ENCODE data around the gene VDR.

VDR gene

DNA sequence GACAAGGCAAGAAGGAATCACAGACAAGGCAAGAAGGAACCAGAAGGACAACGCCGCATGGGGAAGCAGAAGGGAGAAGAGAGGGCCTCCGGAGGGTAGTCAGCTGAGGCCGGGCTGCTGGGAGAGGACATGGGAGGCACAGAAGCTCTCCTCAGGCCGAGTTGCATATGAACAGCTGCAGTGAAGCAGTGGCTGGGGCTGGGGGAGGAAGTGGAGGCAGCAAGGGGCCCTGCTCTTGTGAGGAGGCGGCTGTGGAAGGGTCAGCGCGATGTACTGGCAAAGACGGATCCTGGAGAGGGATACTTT, 36.6 kb upstream of the VDR start:
- no peak for FAIRE-seq
- TF ChIP-seq POLR2A (IDR thresholded peaks at IDR 0.05; ENCODE audit: low read depth, low read length), result no peak
- no peak for DNase-seq (ENCODE audit: insufficient read length, low spot score)

DNA sequence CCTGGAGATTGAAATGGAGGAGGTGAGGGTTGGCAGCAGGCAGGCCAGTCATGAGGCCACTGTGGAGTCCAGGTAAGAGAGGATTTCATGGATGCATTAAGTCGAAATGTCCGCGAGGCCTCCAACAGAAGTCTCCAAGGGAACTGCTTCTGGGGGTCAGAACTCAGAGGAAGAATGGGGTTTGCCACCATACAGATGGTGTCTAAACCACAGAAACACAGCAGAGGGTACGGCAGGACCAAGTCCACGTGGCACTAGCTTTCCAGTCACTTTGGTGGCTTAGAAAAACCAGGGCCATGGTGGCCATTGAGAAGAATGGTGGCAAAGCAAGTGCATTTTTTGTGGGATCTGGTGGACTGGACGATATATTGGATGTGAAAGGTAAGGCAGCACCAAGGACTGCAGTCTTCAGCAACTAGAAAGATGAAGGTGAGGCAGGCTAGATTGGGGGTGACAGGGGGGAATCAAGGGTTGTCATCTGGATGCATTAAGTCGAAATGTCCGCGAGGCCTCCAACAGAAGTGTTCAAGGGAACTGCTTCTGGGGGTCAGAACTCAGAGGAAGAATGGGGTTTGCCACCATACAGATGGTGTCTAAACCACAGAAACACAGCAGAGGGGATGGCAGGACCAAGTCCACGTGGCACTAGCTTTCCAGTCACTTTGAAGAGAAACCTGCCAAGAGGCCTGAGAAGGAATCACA, 36.1 kb upstream of the VDR start:
- no peak for FAIRE-seq
- DNase-seq (ENCODE audit: insufficient read length, low spot score), result no peak
- TF ChIP-seq POLR2A (IDR thresholded peaks at IDR 0.05; ENCODE audit: low read depth, low read length), result no peak

DNA sequence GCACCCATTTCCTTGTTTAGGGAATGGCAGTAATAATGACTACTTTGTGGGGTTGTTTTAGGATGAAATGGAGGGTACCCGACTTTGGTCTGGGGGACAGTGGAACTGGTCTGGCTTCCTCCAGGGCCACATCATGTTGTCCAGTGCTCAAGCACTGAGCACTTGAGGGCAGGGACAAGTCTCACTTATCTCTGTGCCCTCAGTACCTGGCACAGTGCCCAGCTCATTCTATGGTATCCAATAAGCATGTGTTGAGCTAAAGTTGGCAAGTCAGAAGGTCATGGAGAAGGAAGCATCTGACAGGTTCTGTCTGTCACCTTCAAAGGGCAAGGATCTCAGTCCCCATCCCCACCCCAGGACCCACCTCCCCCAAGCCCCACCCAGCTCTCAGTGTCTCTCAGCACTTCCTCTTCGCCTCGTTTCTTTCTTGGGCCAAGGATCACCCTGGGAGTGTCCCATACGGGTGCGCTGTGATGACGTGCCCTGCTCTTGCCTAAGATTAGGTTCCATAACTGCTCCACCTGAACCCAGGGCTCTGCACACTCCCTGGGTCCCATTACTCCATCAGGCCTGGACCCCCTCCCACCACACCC, 34.3 kb upstream of the VDR start:
- no peak for DNase-seq (ENCODE audit: insufficient read length, low spot score)
- no peak for TF ChIP-seq POLR2A (IDR thresholded peaks at IDR 0.05; ENCODE audit: low read depth, low read length)
- no peak for FAIRE-seq

DNA sequence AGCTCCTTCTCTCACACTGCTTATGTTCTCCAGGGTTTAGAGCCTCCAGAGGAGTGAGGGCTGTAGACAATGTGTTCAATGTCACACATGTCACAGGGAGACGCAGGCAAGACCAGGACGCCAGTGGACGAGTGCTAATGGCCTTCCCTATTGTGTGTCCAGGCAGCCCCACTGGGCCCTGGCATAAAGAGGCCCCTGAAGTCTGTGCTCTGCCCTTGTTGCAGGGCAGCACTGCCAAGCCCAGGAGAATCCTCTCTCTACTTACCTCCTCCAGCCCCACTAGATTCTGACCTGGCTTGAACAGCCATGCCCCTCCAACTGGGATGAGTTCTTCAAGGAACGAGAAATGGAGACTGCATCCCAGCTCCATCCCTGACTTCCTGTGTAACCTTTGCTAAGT, 33.8 kb upstream of the VDR start:
- TF ChIP-seq POLR2A (IDR thresholded peaks at IDR 0.05; ENCODE audit: low read depth, low read length), result no peak
- no peak for DNase-seq (ENCODE audit: insufficient read length, low spot score)

DNA sequence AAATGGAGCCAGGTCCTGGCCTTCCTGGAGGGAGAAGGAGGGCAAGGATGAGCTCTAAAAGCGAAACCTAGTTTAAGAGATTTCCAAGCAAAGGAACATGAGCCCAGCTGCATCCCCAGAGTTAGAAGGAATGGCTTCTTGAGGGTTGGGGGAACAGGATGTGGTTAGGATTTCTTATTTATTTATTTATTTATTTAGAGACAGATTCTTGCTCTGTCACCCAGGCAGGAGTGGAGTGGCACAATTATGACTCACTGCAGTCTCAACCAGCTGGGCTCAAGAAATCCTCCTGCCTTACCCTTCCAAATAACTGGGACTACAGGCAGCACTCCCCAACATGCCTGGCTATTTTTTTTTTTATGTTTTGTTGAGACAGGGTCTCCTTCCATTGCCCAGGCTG, 33.3 kb upstream of the VDR start:
- TF ChIP-seq POLR2A (IDR thresholded peaks at IDR 0.05; ENCODE audit: low read depth, low read length), result no peak
- DNase-seq (ENCODE audit: insufficient read length, low spot score), result no peak
- FAIRE-seq, result no peak

More for the DNA sequence above, 33.8 kb upstream of the VDR start:
- FAIRE-seq, result no peak

DNA sequence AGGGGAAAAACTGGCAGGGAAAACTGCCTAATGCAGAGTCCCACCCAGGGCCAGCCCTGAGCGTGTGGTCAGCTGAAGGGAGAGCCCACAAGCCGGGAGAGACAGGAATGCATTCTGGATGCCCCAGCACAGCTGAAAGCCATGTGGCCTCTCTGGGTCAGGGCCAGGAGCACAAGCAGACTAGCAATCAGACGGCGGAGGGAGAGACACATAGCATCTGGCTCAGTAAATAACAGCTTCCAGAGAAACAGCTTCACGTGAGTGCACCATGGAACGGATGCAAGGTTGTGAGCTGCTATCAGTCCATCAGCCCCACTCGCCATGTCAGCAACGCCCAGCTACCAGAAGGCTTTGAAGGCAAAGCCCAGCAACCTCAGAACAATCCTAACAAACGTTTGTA, 30.4 kb upstream of the VDR start:
- FAIRE-seq (no peak), DNase-seq (ENCODE audit: insufficient read length, low spot score) (no peak)
- no peak for TF ChIP-seq POLR2A (IDR thresholded peaks at IDR 0.05; ENCODE audit: low read depth, low read length)

DNA sequence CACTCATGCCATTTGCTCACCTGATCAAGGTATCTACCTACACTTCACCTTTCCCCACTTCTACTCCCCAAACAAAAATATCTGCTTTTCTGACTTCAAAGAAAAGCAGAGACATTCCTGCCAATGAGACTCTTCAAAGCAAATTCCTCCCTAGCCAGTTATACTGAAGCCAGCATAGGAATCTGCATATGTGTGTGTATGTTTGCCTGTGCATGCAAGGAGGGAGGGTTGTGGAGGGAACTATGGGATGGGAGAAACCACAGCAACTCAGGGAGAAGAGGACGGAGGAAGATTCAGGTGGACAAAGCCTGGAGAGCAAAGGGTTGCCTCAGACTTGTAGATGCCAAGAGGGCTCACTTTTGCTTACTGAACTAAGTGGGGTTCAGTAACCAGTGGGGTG, 26.4 kb upstream of the VDR start:
- TF ChIP-seq POLR2A (IDR thresholded peaks at IDR 0.05; ENCODE audit: low read depth, low read length), result no peak
- DNase-seq (ENCODE audit: insufficient read length, low spot score) (no peak), FAIRE-seq (no peak)

DNA sequence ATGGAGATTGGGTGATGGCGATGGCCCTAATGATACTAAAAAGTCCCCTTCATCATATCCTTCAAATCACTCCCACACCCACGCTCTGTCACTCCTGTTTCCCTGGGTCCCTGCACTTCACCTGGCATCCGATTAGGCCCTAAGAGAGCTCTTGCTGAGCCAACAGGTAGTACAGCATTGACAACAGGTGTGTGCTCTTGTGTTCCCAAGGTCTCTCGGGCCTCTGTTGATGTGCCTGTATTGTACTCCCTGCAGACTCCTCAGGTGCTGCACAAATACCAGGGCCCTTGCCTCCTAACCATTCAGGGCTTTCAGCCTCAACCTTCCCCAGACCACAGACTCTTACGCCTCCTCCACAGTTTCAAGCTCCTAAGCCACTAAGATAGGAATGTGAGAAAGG, 25.8 kb upstream of the VDR start:
- FAIRE-seq (no peak), DNase-seq (ENCODE audit: insufficient read length, low spot score) (no peak)
- TF ChIP-seq POLR2A (IDR thresholded peaks at IDR 0.05; ENCODE audit: low read depth, low read length), result no peak

DNA sequence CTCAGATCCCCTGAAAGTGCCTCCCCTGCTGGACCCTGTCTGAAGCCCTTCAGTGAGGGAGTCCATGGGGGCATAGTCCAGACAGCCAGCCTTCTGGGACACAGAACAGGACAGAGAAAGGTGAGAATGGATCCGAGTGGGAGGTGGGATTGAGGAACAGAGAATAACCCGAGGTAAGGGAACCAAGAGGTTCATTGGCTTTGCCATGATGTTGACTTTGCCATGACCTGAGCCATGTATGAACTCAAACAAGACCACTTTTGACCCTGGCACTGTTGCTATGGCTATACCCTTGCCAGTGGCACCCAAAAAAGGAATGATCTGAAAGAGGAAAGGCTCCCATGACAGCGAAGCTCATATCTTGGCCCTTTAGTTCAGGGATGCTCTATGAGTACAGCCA, 22.6 kb upstream of the VDR start:
- DNase-seq (ENCODE audit: insufficient read length, low spot score) (no peak), FAIRE-seq (no peak)
- TF ChIP-seq POLR2A (IDR thresholded peaks at IDR 0.05; ENCODE audit: low read depth, low read length), result no peak

DNA sequence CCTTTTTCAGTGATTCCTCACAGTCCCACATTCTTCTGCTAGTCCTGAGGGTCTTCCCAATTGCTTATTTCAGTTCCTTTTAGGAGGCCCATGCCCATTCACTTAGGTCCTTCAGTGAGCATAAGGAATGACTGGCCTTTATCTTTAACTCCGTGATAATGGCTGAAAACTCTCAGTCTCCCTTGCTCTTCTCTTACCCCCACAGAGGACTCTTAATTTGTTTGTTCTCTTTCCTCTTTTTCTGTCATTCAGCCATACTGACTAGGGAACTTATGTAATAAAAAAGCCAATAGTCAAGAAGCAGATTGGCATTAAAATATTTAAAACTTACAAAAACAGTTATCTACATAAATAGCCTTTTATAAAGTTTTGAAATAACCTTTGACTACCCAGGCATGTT, 17.1 kb upstream of the VDR start:
- DNase-seq (ENCODE audit: insufficient read length, low spot score), result no peak
- FAIRE-seq, result no peak
- no peak for TF ChIP-seq POLR2A (IDR thresholded peaks at IDR 0.05; ENCODE audit: low read depth, low read length)

DNA sequence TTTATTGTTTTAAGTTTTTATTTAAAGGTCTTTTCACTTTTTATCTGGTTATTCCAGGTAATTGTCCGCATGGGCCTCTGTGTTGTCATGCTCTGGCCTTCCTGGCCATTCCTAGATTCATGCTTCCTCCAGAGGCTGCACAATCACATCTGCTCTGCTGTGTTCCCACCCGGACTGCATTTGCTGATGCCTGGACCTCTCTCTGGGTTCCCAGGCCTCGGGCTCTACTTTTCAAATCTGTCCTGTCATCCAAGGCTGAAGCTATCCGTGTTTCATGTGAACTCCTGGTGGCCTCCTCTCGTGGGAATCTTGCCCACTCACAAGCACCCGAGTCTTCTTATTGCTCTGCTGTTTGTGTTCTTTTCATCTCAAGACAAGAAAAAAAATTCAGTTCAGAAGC, 16.1 kb upstream of the VDR start:
- no peak for TF ChIP-seq POLR2A (IDR thresholded peaks at IDR 0.05; ENCODE audit: low read depth, low read length)
- FAIRE-seq (no peak), DNase-seq (ENCODE audit: insufficient read length, low spot score) (no peak)

DNA sequence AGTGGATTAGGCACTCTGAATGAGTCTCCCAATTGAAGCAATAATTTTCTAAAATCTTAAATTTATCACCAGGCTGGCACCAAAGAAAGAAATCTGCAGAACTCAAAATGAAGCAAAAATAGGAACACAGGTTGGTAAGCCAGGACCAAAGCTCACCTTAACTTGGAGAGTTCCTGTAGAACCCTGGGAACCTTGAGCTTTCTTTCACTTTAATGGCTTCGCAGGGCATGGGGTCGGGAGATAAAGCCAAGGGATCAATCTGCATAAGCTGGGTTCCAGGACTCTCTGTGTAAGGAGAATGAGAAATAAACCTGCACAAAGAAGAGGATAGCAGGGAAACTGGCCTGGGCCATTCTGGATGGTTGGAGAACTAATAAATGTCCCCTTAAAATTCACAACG, 8.3 kb upstream of the VDR start:
- DNase-seq (ENCODE audit: insufficient read length, low spot score) (no peak), FAIRE-seq (no peak)
- TF ChIP-seq POLR2A (IDR thresholded peaks at IDR 0.05; ENCODE audit: low read depth, low read length), result no peak

DNA sequence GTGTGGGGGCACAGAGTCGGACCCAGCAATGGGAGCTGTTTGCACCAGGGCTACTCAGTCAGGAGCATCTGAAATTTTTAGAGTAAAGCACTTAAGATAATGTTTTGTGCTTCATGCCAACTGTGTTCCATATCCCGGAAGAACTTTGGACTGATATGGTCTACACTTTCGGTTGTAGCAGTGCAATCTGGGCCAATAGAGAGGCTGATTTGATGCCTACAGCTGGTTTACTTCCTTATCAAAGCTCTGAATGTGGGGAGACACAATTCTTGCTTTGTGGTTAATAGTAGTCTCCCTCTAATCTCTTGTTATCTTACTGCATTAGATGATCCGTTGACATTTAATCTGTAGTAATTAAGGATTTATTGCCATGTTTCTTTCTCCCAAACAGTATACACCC, 7.8 kb upstream of the VDR start:
- TF ChIP-seq POLR2A (IDR thresholded peaks at IDR 0.05; ENCODE audit: low read depth, low read length), result no peak
- FAIRE-seq (no peak), DNase-seq (ENCODE audit: insufficient read length, low spot score) (no peak)

DNA sequence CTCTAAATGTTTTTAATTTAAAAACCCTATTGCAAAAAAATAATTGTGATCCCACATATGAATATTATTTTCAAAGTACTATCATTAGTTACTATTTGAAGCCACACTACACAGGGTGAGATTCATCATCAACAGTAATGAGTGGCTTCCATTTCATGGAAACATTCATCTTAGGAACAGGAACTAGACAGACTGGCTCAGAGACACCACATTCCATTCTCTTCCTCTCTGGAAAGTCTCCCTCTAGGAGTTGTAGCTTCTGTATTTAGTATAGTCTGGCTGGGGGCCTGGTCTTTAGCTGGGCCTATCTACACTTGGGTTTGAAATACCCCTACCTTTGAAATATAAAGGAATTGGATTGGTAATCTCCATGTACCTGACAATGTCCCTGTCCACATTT, 6.2 kb upstream of the VDR start:
- no peak for TF ChIP-seq POLR2A (IDR thresholded peaks at IDR 0.05; ENCODE audit: low read depth, low read length)
- DNase-seq (ENCODE audit: insufficient read length, low spot score) (no peak), FAIRE-seq (no peak)

DNA sequence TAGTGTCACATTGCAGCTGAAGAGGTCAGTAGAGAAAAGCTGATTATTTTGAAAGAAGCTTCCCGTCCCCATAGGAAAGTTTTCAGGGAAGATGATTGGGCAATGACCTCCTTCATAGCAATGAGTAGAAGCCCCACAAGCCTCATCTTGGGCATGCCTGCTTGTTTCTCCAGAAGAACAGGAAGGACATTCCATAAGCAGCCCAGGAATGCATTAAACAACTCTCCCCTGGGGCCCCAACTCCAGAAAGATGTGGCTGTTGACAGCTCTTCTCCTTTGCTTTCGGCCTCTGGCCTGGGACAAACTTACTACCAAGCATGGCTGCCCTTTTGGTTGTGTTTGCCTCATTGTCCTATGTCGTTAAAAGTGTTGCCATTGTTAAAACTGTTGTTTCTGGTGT, 5.7 kb upstream of the VDR start:
- DNase-seq (ENCODE audit: insufficient read length, low spot score) (no peak), FAIRE-seq (no peak)
- no peak for TF ChIP-seq POLR2A (IDR thresholded peaks at IDR 0.05; ENCODE audit: low read depth, low read length)

Data from H54 (cell line).